Neural progenitor cell (in vitro differentiated cells): Measurements from ENCODE around the gene CLEC4G. TPM values are rescaled to one million over a fixed set of nuclear protein-coding genes. Genes with fewer than 3 reads are reported as not detected.
A peak's percentile ranks its signal among the peaks of the same experiment; 100 is the strongest.

Source experiments
- DNase-seq: peaks from one replicate; pipeline ENCODE4 v3.0.0-alpha.2; 2016; ENCODE audit warnings: low spot score
- H2AFZ ChIP-seq: fragments of 200-600 bp; sonication (generic); replicated peaks from 2 replicates; pipeline ENCODE4 v1.6.1; 2016; ENCODE audit warnings: antibody characterized with exemption
- H3F3A ChIP-seq: fragments of 200-600 bp; sonication (generic); 2 replicates; pipeline ENCODE4 v1.6.1; 2016; ENCODE audit warnings: antibody characterized with exemption, low read depth
- H3K27ac ChIP-seq: fragments of 200-600 bp; sonication (generic); 2 replicates; pipeline ENCODE4 v1.5.1; 2016; ENCODE audit warnings: mild to moderate bottlenecking
- H3K27me3 ChIP-seq: fragments of 200-600 bp; sonication (generic); 2 replicates; pipeline ENCODE4 v1.6.1; 2016; ENCODE audit warnings: mild to moderate bottlenecking, moderate library complexity
- H3K36me3 ChIP-seq: fragments of 200-600 bp; sonication (generic); 2 replicates; pipeline ENCODE4 v1.5.1; 2016
- H3K4me1 ChIP-seq: fragments of 200-600 bp; sonication (generic); 2 replicates; pipeline ENCODE4 v1.6.1; 2016; ENCODE audit warnings: mixed run types
- H3K4me2 ChIP-seq: fragments of 200-600 bp; sonication (generic); 2 replicates; pipeline ENCODE4 v1.6.1; 2016
- H3K4me3 ChIP-seq: fragments of 200-600 bp; sonication (generic); 2 replicates; pipeline ENCODE4 v1.5.1; 2016
- H3K79me2 ChIP-seq: fragments of 200-600 bp; sonication (generic); 2 replicates; pipeline ENCODE4 v1.6.1; 2016; ENCODE audit warnings: low read depth
- H3K9ac ChIP-seq: fragments of 200-600 bp; sonication (generic); 2 replicates; pipeline ENCODE4 v1.6.1; 2016
- H3K9me3 ChIP-seq: fragments of 200-600 bp; sonication (generic); 2 replicates; pipeline ENCODE4 v1.5.1; 2016; ENCODE audit warnings: low read depth
- H4K20me1 ChIP-seq: fragments of 200-600 bp; sonication (generic); 2 replicates; pipeline ENCODE4 v1.6.1; 2016; ENCODE audit warnings: low read depth
- H3K27ac Mint-ChIP-seq: 3 replicates; pipeline ENCODE4 v1.8.0; 2021; ENCODE audit warnings: mixed read lengths
- H3K27me3 Mint-ChIP-seq: 2 replicates; pipeline ENCODE4 v1.8.0; 2022; ENCODE audit warnings: low read depth, mild to moderate bottlenecking, inconsistent platforms, moderate library complexity, mixed read lengths; ENCODE audit not compliant: insufficient read depth
- H3K36me3 Mint-ChIP-seq: 3 replicates; pipeline ENCODE4 v1.8.0; 2021; ENCODE audit warnings: mixed read lengths
- H3K4me1 Mint-ChIP-seq: 3 replicates; pipeline ENCODE4 v1.8.0; 2021; ENCODE audit warnings: mixed read lengths
- H3K4me3 Mint-ChIP-seq: 3 replicates; pipeline ENCODE4 v1.8.0; 2021; ENCODE audit warnings: mild to moderate bottlenecking, moderate library complexity, mixed read lengths
- H3K9me3 Mint-ChIP-seq: 3 replicates; pipeline ENCODE4 v1.8.0; 2020; ENCODE audit warnings: mixed read lengths
- CTCF ChIP-seq: fragments of 200-600 bp; sonication (generic); IDR thresholded peaks from 2 replicates; pipeline ENCODE4 v1.5.1; 2017; ENCODE audit warnings: antibody characterized with exemption, mild to moderate bottlenecking
- EZH2 ChIP-seq: fragments of 200-600 bp; sonication (generic); IDR thresholded peaks from 2 replicates; pipeline ENCODE4 v1.6.1; 2017; ENCODE audit warnings: antibody characterized with exemption, mild to moderate bottlenecking, moderate library complexity
- EZH2phosphoT487 ChIP-seq: fragments of 200-600 bp; sonication (generic); IDR thresholded peaks from 2 replicates; pipeline ENCODE4 v1.6.1; 2017; ENCODE audit warnings: antibody characterized with exemption
- total RNA-seq: library from RNA; depleted of rRNA; stranded (reverse); fragments of >200 nt; gene quantifications from 2 replicates; pipeline ENCODE4 v1.2.3, GENCODE V29; 2015; ENCODE audit warnings: low replicate concordance

CLEC4G gene
- total RNA-seq, 1 donor from 2014 or later, result not detected

- peak overlapping the region; percentile 29 for H3K27ac ChIP-seq
- Mint-ChIP-seq H3K9me3 (peaks cover 2% of the 10 kb centered on the region), H3K4me3 (no peak overlapping the region), H3K27ac (no peak overlapping the region), H3K27me3 (peaks cover 13% of the 10 kb centered on the region), H3K36me3 (no peaks in the 10 kb centered on the region), H3K4me1 (no peaks in the 10 kb centered on the region)
- no peaks in the 10 kb centered on the region for H4K20me1 ChIP-seq
- no peak for DNase-seq
- H3K4me3 ChIP-seq, result peak overlapping the region; percentile 17
- H3K79me2 ChIP-seq, result no peaks in the 10 kb centered on the region
- peaks cover 18% of the 10 kb centered on the region for H3F3A ChIP-seq
- no peaks in the 10 kb centered on the region for H3K9me3 ChIP-seq
- H3K9ac ChIP-seq, result no peak overlapping the region
- H3K36me3 ChIP-seq, result no peaks in the 10 kb centered on the region
- H3K4me1 ChIP-seq, result peaks cover 8% of the 10 kb centered on the region
- peak overlapping the region; percentile 69 for H3K4me2 ChIP-seq
- peak overlapping the region; percentile 42 for H2AFZ ChIP-seq
- H3K27me3 ChIP-seq, result peaks cover 32% of the 10 kb centered on the region
- TF ChIP-seq EZH2 (no peak), EZH2phosphoT487 (no peak), CTCF (no peak)
These were observed 46.2 kb upstream of the CLEC4G start for GRCh38 chr19:7778081-7778480.

GRCh38 chr19:7775761-7776160 is 43.9 kb upstream of the CLEC4G start:
- H3F3A ChIP-seq, result peaks cover 13% of the 10 kb centered on the region
- no peak overlapping the region for H3K9ac ChIP-seq
- no peak overlapping the region for H3K4me3 ChIP-seq
- no peak overlapping the region for H3K27ac ChIP-seq
- no peaks in the 10 kb centered on the region for H3K36me3 Mint-ChIP-seq
- no peaks in the 10 kb centered on the region for H3K36me3 ChIP-seq
- H3K9me3 Mint-ChIP-seq, result peaks cover 2% of the 10 kb centered on the region
- no peaks in the 10 kb centered on the region for H3K9me3 ChIP-seq
- H3K4me2 ChIP-seq, result no peak overlapping the region
- no peaks in the 10 kb centered on the region for H3K79me2 ChIP-seq
- H3K27ac Mint-ChIP-seq, result no peak overlapping the region
- no peak for DNase-seq
- peaks cover 16% of the 10 kb centered on the region for H3K27me3 Mint-ChIP-seq
- H3K4me3 Mint-ChIP-seq, result no peak overlapping the region
- H3K4me1 Mint-ChIP-seq, result peaks cover 4% of the 10 kb centered on the region
- peaks cover 9% of the 10 kb centered on the region for H3K27me3 ChIP-seq
- H4K20me1 ChIP-seq, result no peaks in the 10 kb centered on the region
- TF ChIP-seq EZH2phosphoT487, result no peak
- no peak for TF ChIP-seq CTCF
- TF ChIP-seq EZH2, result no peak
- no peak overlapping the region for H2AFZ ChIP-seq
- peaks cover 8% of the 10 kb centered on the region for H3K4me1 ChIP-seq

GRCh38 chr19:7773841-7774240 is 41.9 kb upstream of the CLEC4G start:
- H3K9me3 ChIP-seq, result no peaks in the 10 kb centered on the region
- no peak overlapping the region for H3K4me3 ChIP-seq
- H3K79me2 ChIP-seq, result no peaks in the 10 kb centered on the region
- H4K20me1 ChIP-seq, result no peaks in the 10 kb centered on the region
- no peak overlapping the region for H3K4me3 Mint-ChIP-seq
- no peak overlapping the region for H3K27ac ChIP-seq
- H3K9ac ChIP-seq, result no peak overlapping the region
- TF ChIP-seq EZH2 (no peak), EZH2phosphoT487 (no peak), CTCF (no peak)
- no peak overlapping the region for H3K4me2 ChIP-seq
- H3K27me3 ChIP-seq, result no peaks in the 10 kb centered on the region
- H3K36me3 Mint-ChIP-seq, result no peaks in the 10 kb centered on the region
- peaks cover 11% of the 10 kb centered on the region for H3K27me3 Mint-ChIP-seq
- peaks cover 8% of the 10 kb centered on the region for H3K4me1 ChIP-seq
- H3K4me1 Mint-ChIP-seq, result peaks cover 4% of the 10 kb centered on the region
- DNase-seq, result no peak
- no peak overlapping the region for H2AFZ ChIP-seq
- peaks cover 2% of the 10 kb centered on the region for H3K9me3 Mint-ChIP-seq
- H3K27ac Mint-ChIP-seq, result no peak overlapping the region
- peaks cover 13% of the 10 kb centered on the region for H3F3A ChIP-seq
- H3K36me3 ChIP-seq, result no peaks in the 10 kb centered on the region
